CD1c-positive myeloid dendritic cell (primary cell): Measurements from ENCODE around the gene EPB41L1.

Source experiments
- DNase-seq: peaks from one replicate; pipeline ENCODE4 v3.0.0-alpha.2; 2016; ENCODE audit errors: extremely low spot score

EPB41L1 gene

GRCh38 chr20:36218380-36219064 lies 64.0 kb downstream of the EPB41L1 start:
- DNase-seq = no peak

- DNase-seq = no peak
Observed at GRCh38 chr20:36219671-36220220, 65.2 kb downstream of the EPB41L1 start.

- no peak for DNase-seq
Observed at GRCh38 chr20:36225666-36226065, 71.1 kb downstream of the EPB41L1 start.

- no peak for DNase-seq
Observed at GRCh38 chr20:36228770-36229169, 74.2 kb downstream of the EPB41L1 start.

GRCh38 chr20:36230019-36230418 lies 75.5 kb downstream of the EPB41L1 start:
- no peak for DNase-seq

- DNase-seq = no peak
Observed at GRCh38 chr20:36231331-36231730, 76.8 kb downstream of the EPB41L1 start.

GRCh38 chr20:36234771-36235320 lies 80.3 kb downstream of the EPB41L1 start:
- DNase-seq = no peak

- peak; percentile 83 for DNase-seq
Observed at GRCh38 chr20:36235892-36236785, 81.6 kb downstream of the EPB41L1 start, which contains the start of gene AAR2. AAR2 (plus strand) TSS chr20:36236478; CDS start chr20:36239869, 3,391 bp downstream.

GRCh38 chr20:36236786-36237121 lies 82.2 kb downstream of the EPB41L1 start:
- no peak for DNase-seq

- DNase-seq = no peak
Observed at GRCh38 chr20:36237477-36237876, 82.9 kb downstream of the EPB41L1 start.

GRCh38 chr20:36238153-36238552 lies 83.6 kb downstream of the EPB41L1 start:
- no peak for DNase-seq

GRCh38 chr20:36238760-36239159 lies 84.2 kb downstream of the EPB41L1 start:
- no peak for DNase-seq

GRCh38 chr20:36240076-36240475 lies 85.5 kb downstream of the EPB41L1 start:
- DNase-seq = no peak

- DNase-seq = no peak
Observed at GRCh38 chr20:36241678-36242077, 87.1 kb downstream of the EPB41L1 start.

- no peak for DNase-seq
Observed at GRCh38 chr20:36243726-36244125, 89.2 kb downstream of the EPB41L1 start.

GRCh38 chr20:36246401-36246800 lies 91.9 kb downstream of the EPB41L1 start:
- DNase-seq = no peak

GRCh38 chr20:36248836-36249235 lies 94.3 kb downstream of the EPB41L1 start:
- DNase-seq = no peak

GRCh38 chr20:36249450-36249849 lies 94.9 kb downstream of the EPB41L1 start:
- DNase-seq = no peak

- no peak for DNase-seq
Observed at GRCh38 chr20:36251426-36251825, 96.9 kb downstream of the EPB41L1 start.

GRCh38 chr20:36252511-36252910 lies 98.0 kb downstream of the EPB41L1 start:
- no peak for DNase-seq

GRCh38 chr20:36253036-36253435 lies 98.5 kb downstream of the EPB41L1 start:
- no peak for DNase-seq

- no peak for DNase-seq
Observed at GRCh38 chr20:36254076-36254475, 99.5 kb downstream of the EPB41L1 start.
